MM.1S (cell line): ENCODE results near the gene PDIK1L.

Experiments
- CTCF ChIP-seq: fragments of 300-600 bp; sonication (generic); IDR thresholded peaks from 2 replicates; pipeline ENCODE4 v1.5.1; 2016; ENCODE audit warnings: antibody characterized with exemption, low read length, mixed read lengths
- EZH2 ChIP-seq: fragments of 300-600 bp; sonication (generic); optimal IDR thresholded peaks from 2 replicates; pipeline ENCODE3; 2017; ENCODE audit warnings: low read depth, mild to moderate bottlenecking, antibody characterized with exemption, low read length, mixed read lengths

GRCh38 chr1:26169669-26170471 is 58.2 kb downstream of the PDIK1L start, which contains the start of gene ZNF593:
- TF ChIP-seq CTCF (peak; percentile 89), EZH2 (no peak)
